Keratinocyte (primary cell): ENCODE measurements around the gene BBX. TPM values are rescaled to one million over a fixed set of nuclear protein-coding genes. Genes with fewer than 3 reads are reported as not detected.

Experiments
- DNase-seq: peaks from one replicate; pipeline ENCODE4 v3.0.0-alpha.2; 2011; ENCODE audit warnings: low read depth, missing footprints, low spot score
- FAIRE-seq: peaks from 2 replicates; lab custom pipeline; 2011; peaks lifted over from hg19 to GRCh38; lab: Jason Lieb, UNC
- H2AFZ ChIP-seq: 2 replicates; pipeline ENCODE4 v1.6.0; 2012; ENCODE audit warnings: low read length, control low read depth, inconsistent platforms; ENCODE audit not compliant: control insufficient read depth
- H3K27ac ChIP-seq: 2 replicates; pipeline ENCODE4 v1.5.1; 2011; ENCODE audit warnings: low read length; ENCODE audit not compliant: control insufficient read depth, insufficient read depth
- H3K27me3 ChIP-seq: 3 replicates; pipeline ENCODE4 v1.6.0; 2011; ENCODE audit warnings: low read length; ENCODE audit not compliant: control insufficient read depth, insufficient read depth; ENCODE audit errors: extremely low read depth
- H3K36me3 ChIP-seq, 2 experiments: 2 replicates in 1 of 2; 3 replicates in 1 of 2; pipeline ENCODE4 v1.5.1; 2011; ENCODE audit warnings: low read length in 2 of 2, mild to moderate bottlenecking in 1 of 2; ENCODE audit not compliant: control insufficient read depth in 2 of 2, insufficient read depth in 2 of 2; ENCODE audit errors: extremely low read depth in 1 of 2
- H3K4me1 ChIP-seq: 3 replicates; pipeline ENCODE4 v1.5.1; 2011; ENCODE audit warnings: low read length; ENCODE audit not compliant: control insufficient read depth, insufficient read depth; ENCODE audit errors: extremely low read depth
- H3K4me2 ChIP-seq: 3 replicates; pipeline ENCODE4 v1.6.0; 2011; ENCODE audit warnings: low read depth, low read length; ENCODE audit not compliant: control insufficient read depth, insufficient read depth; ENCODE audit errors: extremely low read depth
- H3K4me3 ChIP-seq, 3 experiments: fragments of 200-600 bp in 1 of 3; sonication (generic) in 1 of 3; 2 replicates in 2 of 3; 3 replicates in 1 of 3; pipeline ENCODE4 v1.5.1; 2011 to 2016; ENCODE audit warnings: low read length in 3 of 3, mild to moderate bottlenecking in 3 of 3, control low read depth in 2 of 3, inconsistent platforms in 1 of 3, low read depth in 1 of 3, mixed read lengths in 1 of 3, mixed run types in 1 of 3, moderate library complexity in 1 of 3; ENCODE audit not compliant: control insufficient read depth in 2 of 3, insufficient read depth in 2 of 3; ENCODE audit errors: extremely low read depth in 1 of 3
- H3K79me2 ChIP-seq: 2 replicates; pipeline ENCODE4 v1.6.0; 2012; ENCODE audit warnings: low read length; ENCODE audit not compliant: control insufficient read depth, insufficient read depth
- H3K9ac ChIP-seq: 3 replicates; pipeline ENCODE4 v1.6.0; 2011; ENCODE audit warnings: low read length; ENCODE audit not compliant: control insufficient read depth, insufficient read depth; ENCODE audit errors: extremely low read depth
- H3K9me1 ChIP-seq: 3 replicates; pipeline ENCODE4 v1.6.0; 2011; ENCODE audit warnings: low read length; ENCODE audit not compliant: control insufficient read depth, insufficient read depth; ENCODE audit errors: extremely low read depth
- H3K9me3 ChIP-seq: 2 replicates; pipeline ENCODE4 v1.5.1; 2012; ENCODE audit warnings: low read depth, low read length; ENCODE audit not compliant: control insufficient read depth
- H4K20me1 ChIP-seq: 3 replicates; pipeline ENCODE4 v1.6.0; 2011; ENCODE audit warnings: low read length; ENCODE audit not compliant: control insufficient read depth, insufficient read depth; ENCODE audit errors: extremely low read depth
- CTCF ChIP-seq, 3 experiments: IDR thresholded peaks in 1 of 3; conservative IDR thresholded peaks in 1 of 3; optimal IDR thresholded peaks in 1 of 3; 2 replicates in 2 of 3; 3 replicates in 1 of 3; pipeline versions ENCODE3 to v1.5.1; 2011; ENCODE audit warnings: low read length in 3 of 3, mild to moderate bottlenecking in 3 of 3, moderate library complexity in 2 of 3, control low read depth in 1 of 3, inconsistent platforms in 1 of 3; ENCODE audit not compliant: insufficient read depth in 2 of 3; ENCODE audit errors: extremely low read depth in 1 of 3
- EZH2 ChIP-seq: IDR thresholded peaks from one replicate; pipeline ENCODE4 v1.6.1; 2012; ENCODE audit warnings: inconsistent platforms, mild to moderate bottlenecking, low read length, moderate library complexity
- dilution Hi-C: fragments of 300-500 bp; cut with MboI; formaldehyde crosslinking; loops from one replicate; pipeline ENCODE4 v1.7.0; 2020; ENCODE audit warnings: low sequenced_read_pairs; ENCODE audit not compliant: extremely low pct_ligation_motif_present
- polyA plus RNA-seq, 5 experiments: library from polyadenylated mRNA; depleted of rRNA in 3 of 5; stranded (reverse) in 3 of 5; stranded (forward) in 1 of 5; unstranded in 1 of 5; fragments of >200 nt; gene quantifications; 1 replicate in 1 of 5; 2 replicates in 3 of 5; 3 replicates in 1 of 5; pipeline versions ENCODE4 v1.2.1 to v1.2.3, GENCODE V29; 2011 to 2012; ENCODE audit warnings: missing spikeins in 2 of 5, low read depth in 1 of 5, low replicate concordance in 1 of 5

Gene BBX
- polyA plus RNA-seq, 1 donor (not counting 4 experiments of a cell fraction or from before 2014, with no cell fraction given), result 43.4 TPM

GRCh38 chr3:107493134-107493533 is 29.6 kb upstream of the BBX start:
- Histone ChIP-seq H2AFZ (no peak overlapping the region), H4K20me1 (no peaks in the 10 kb centered on the region), H3K36me3 (no peaks in the 10 kb centered on the region), H3K27me3 (no peaks in the 10 kb centered on the region), H3K79me2 (no peaks in the 10 kb centered on the region), H3K4me3 (no peak overlapping the region), H3K4me1 (no peaks in the 10 kb centered on the region), H3K9me3 (no peaks in the 10 kb centered on the region), H3K9me1 (no peaks in the 10 kb centered on the region), H3K4me2 (no peak overlapping the region), H3K27ac (no peak overlapping the region), H3K9ac (no peak overlapping the region)
- FAIRE-seq (no peak), DNase-seq (no peak)
- dilution Hi-C loops, result no loop called here
- TF ChIP-seq CTCF (optimal IDR thresholded peaks at IDR 0.05 in 1 of 3, IDR thresholded peaks at IDR 0.05 in 1 of 3, conservative IDR thresholded peaks at IDR 0.05 in 1 of 3; ENCODE audit: extremely low read depth in 1 of 3, insufficient read depth in 2 of 3, low read length in 3 of 3) (no peak), EZH2 (no peak)

- H3K9me3 ChIP-seq, result no peaks in the 10 kb centered on the region
- TF ChIP-seq EZH2, result no peak
- TF ChIP-seq CTCF (optimal IDR thresholded peaks at IDR 0.05 in 1 of 3, IDR thresholded peaks at IDR 0.05 in 1 of 3, conservative IDR thresholded peaks at IDR 0.05 in 1 of 3; ENCODE audit: extremely low read depth in 1 of 3, insufficient read depth in 2 of 3, low read length in 3 of 3), result no peak
- no peaks in the 10 kb centered on the region for H3K4me1 ChIP-seq
- DNase-seq (no peak), FAIRE-seq (no peak)
- H3K36me3 ChIP-seq, result no peaks in the 10 kb centered on the region
- H4K20me1 ChIP-seq, result no peaks in the 10 kb centered on the region
- no peak overlapping the region for H3K4me2 ChIP-seq
- no peaks in the 10 kb centered on the region for H3K79me2 ChIP-seq
- H3K4me3 ChIP-seq, result no peak overlapping the region
- H3K9ac ChIP-seq, result no peak overlapping the region
- H3K27ac ChIP-seq, result no peak overlapping the region
- dilution Hi-C loops, result no loop called here
- H3K9me1 ChIP-seq, result no peaks in the 10 kb centered on the region
- no peak overlapping the region for H2AFZ ChIP-seq
- no peaks in the 10 kb centered on the region for H3K27me3 ChIP-seq
These were observed 25.9 kb upstream of the BBX start for GRCh38 chr3:107496855-107497254.
